A673 (cell line): Measurements from ENCODE around the gene EHD4.

Experiments
- EZH2 ChIP-seq: fragments of 200-600 bp; sonication (generic); IDR thresholded peaks from 2 replicates; pipeline ENCODE4 v1.6.1; 2017; ENCODE audit warnings: borderline replicate concordance, low read depth, mild to moderate bottlenecking, mixed read lengths, antibody characterized with exemption, low read length; ENCODE audit not compliant: poor library complexity, severe bottlenecking
- TF ChIP-seq, protein P1 (sequence below): fragments of 300-800, 200-600 bp; sonication (generic); conservative IDR thresholded peaks from 2 replicates; pipeline ENCODE4 v1.5.1; 2017; ENCODE audit warnings: low read depth, mild to moderate bottlenecking, antibody characterized with exemption, low read length, moderate library complexity, mixed read lengths

- TF ChIP-seq, protein P1, sequence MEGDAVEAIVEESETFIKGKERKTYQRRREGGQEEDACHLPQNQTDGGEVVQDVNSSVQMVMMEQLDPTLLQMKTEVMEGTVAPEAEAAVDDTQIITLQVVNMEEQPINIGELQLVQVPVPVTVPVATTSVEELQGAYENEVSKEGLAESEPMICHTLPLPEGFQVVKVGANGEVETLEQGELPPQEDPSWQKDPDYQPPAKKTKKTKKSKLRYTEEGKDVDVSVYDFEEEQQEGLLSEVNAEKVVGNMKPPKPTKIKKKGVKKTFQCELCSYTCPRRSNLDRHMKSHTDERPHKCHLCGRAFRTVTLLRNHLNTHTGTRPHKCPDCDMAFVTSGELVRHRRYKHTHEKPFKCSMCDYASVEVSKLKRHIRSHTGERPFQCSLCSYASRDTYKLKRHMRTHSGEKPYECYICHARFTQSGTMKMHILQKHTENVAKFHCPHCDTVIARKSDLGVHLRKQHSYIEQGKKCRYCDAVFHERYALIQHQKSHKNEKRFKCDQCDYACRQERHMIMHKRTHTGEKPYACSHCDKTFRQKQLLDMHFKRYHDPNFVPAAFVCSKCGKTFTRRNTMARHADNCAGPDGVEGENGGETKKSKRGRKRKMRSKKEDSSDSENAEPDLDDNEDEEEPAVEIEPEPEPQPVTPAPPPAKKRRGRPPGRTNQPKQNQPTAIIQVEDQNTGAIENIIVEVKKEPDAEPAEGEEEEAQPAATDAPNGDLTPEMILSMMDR, result no peak
- TF ChIP-seq EZH2, result no peak
Observed at GRCh38 chr15:41919201-41919820, 53.0 kb downstream of the EHD4 start.
